K562 (cell line): Measurements from ENCODE around the gene CYB5D1. TPM values are rescaled to one million over a fixed set of nuclear protein-coding genes. Genes with fewer than 3 reads are reported as not detected.

Source experiments
- polyA plus RNA-seq, 8 experiments: library from polyadenylated mRNA; depleted of rRNA in 4 of 8; stranded (reverse) in 5 of 8; unstranded in 3 of 8; fragments of >200 nt; fragmentation: Nextera tagmentation in 2 of 8; fragmentation: Illumina TruSeq in 1 of 8; extraction: Ambion mirVana in 2 of 8; extraction: Trizol in 1 of 8; gene quantifications; 2 replicates each; pipeline versions ENCODE4 v1.2.1 to v1.2.3, GENCODE V29; 2011 to 2014; ENCODE audit warnings: inconsistent platforms in 1 of 8, missing spikeins in 1 of 8
- total RNA-seq, 7 experiments: library from RNA; depleted of rRNA in 6 of 7; stranded (reverse); fragments of >200 nt in 6 of 7; fragmentation: Illumina TruSeq in 2 of 7; extraction: Trizol in 2 of 7; gene quantifications; 2 replicates each; pipeline versions ENCODE4 v1.2.1 to v1.2.3, GENCODE V29; 2011 to 2021; ENCODE audit warnings: low replicate concordance in 1 of 7
- TF ChIP-seq, protein P1 (sequence below): fragments of 200-800 bp; sonication (Bioruptor generic); IDR thresholded peaks from 2 replicates; pipeline ENCODE4 v1.6.1; 2016; ENCODE audit warnings: missing genetic modification characterization, missing compliant biosample characterization

The CYB5D1 gene
- total and polyA plus RNA-seq, 9 of the 15 experiments (the other 6 are each of a cell fraction or from before 2014, with no cell fraction given) = 2.4 to 7.9 (median 5.7) TPM

- TF ChIP-seq, protein P1, sequence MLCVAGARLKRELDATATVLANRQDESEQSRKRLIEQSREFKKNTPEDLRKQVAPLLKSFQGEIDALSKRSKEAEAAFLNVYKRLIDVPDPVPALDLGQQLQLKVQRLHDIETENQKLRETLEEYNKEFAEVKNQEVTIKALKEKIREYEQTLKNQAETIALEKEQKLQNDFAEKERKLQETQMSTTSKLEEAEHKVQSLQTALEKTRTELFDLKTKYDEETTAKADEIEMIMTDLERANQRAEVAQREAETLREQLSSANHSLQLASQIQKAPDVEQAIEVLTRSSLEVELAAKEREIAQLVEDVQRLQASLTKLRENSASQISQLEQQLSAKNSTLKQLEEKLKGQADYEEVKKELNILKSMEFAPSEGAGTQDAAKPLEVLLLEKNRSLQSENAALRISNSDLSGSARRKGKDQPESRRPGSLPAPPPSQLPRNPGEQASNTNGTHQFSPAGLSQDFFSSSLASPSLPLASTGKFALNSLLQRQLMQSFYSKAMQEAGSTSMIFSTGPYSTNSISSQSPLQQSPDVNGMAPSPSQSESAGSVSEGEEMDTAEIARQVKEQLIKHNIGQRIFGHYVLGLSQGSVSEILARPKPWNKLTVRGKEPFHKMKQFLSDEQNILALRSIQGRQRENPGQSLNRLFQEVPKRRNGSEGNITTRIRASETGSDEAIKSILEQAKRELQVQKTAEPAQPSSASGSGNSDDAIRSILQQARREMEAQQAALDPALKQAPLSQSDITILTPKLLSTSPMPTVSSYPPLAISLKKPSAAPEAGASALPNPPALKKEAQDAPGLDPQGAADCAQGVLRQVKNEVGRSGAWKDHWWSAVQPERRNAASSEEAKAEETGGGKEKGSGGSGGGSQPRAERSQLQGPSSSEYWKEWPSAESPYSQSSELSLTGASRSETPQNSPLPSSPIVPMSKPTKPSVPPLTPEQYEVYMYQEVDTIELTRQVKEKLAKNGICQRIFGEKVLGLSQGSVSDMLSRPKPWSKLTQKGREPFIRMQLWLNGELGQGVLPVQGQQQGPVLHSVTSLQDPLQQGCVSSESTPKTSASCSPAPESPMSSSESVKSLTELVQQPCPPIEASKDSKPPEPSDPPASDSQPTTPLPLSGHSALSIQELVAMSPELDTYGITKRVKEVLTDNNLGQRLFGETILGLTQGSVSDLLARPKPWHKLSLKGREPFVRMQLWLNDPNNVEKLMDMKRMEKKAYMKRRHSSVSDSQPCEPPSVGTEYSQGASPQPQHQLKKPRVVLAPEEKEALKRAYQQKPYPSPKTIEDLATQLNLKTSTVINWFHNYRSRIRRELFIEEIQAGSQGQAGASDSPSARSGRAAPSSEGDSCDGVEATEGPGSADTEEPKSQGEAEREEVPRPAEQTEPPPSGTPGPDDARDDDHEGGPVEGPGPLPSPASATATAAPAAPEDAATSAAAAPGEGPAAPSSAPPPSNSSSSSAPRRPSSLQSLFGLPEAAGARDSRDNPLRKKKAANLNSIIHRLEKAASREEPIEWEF (CRISPR knock-in tag) = no peak
- TF ChIP-seq, all 486 proteins: peak for 26
These were observed 21.8 kb upstream of the CYB5D1 start (continued) for GRCh38 chr17:7835814-7836595.
